ENCODE measurements around the gene CAPN15.
A peak's percentile ranks its signal among the peaks of the same experiment; 100 is the strongest.
"Not testable (repeated sequence)": the region's sequence is repeated elsewhere in the genome, so short reads cannot be mapped to it uniquely, and the experiment has no call there.

The CAPN15 gene
- 25.0 to 92.1 (median 41.2) reads per million in 17 experiments for total RNA-seq

- peak; percentile 90 to 97 (median 94) for DNase-seq
Measured at GRCh38 chr16:527015-527903, at the start of gene CAPN15. Gene CAPN15 (plus strand): TSS chr16:527712. CDS start chr16:546839, 19,127 bp downstream.

- not testable (repeated sequence) for DNase-seq
Measured at GRCh38 chr16:478287-478686, 49.2 kb upstream of the CAPN15 start.

GRCh38 chr16:482468-483185, 44.9 kb upstream of the CAPN15 start:
- no peak for DNase-seq

- no peak for DNase-seq
Measured at GRCh38 chr16:483341-484075, 44.0 kb upstream of the CAPN15 start.

GRCh38 chr16:489606-490005, 37.9 kb upstream of the CAPN15 start:
- DNase-seq: no peak

- no peak for DNase-seq
Measured at GRCh38 chr16:490768-491167, 36.7 kb upstream of the CAPN15 start.

- no peak for DNase-seq
Measured at GRCh38 chr16:491220-491919, 36.1 kb upstream of the CAPN15 start.

GRCh38 chr16:492211-492875, 35.2 kb upstream of the CAPN15 start:
- peak in 1 of 4 experiments; percentile 10 for DNase-seq

- DNase-seq: not testable (repeated sequence)
Measured at GRCh38 chr16:494676-495075, 32.8 kb upstream of the CAPN15 start.

- DNase-seq: peak in 2 of 4 experiments; percentile 30 to 41
Measured at GRCh38 chr16:495127-495748, 32.3 kb upstream of the CAPN15 start.

GRCh38 chr16:496097-496886, 31.2 kb upstream of the CAPN15 start:
- DNase-seq: no peak

- no peak for DNase-seq
Measured at GRCh38 chr16:497258-497657, 30.3 kb upstream of the CAPN15 start.

- DNase-seq: no peak
Measured at GRCh38 chr16:499924-500323, 27.6 kb upstream of the CAPN15 start.

- DNase-seq: no peak
Measured at GRCh38 chr16:500709-501108, 26.8 kb upstream of the CAPN15 start.

GRCh38 chr16:502179-502943, 25.2 kb upstream of the CAPN15 start:
- DNase-seq: no peak

- DNase-seq: no peak
Measured at GRCh38 chr16:503150-504071, 24.1 kb upstream of the CAPN15 start.

- DNase-seq: no peak
Measured at GRCh38 chr16:505479-506245, 21.9 kb upstream of the CAPN15 start.

GRCh38 chr16:506246-506546, 21.3 kb upstream of the CAPN15 start:
- DNase-seq: no peak
